ENCODE data around the gene FIS1.

- TF ChIP-seq ZNF8 (CRISPR knock-in tag; IDR thresholded peaks at IDR 0.05) = no peak
- TF ChIP-seq TOX (CRISPR knock-in tag; IDR thresholded peaks at IDR 0.05; ENCODE audit: borderline replicate concordance) = no peak
- no peak for TF ChIP-seq ARNTL (CRISPR knock-in tag; IDR thresholded peaks at IDR 0.05; ENCODE audit: borderline replicate concordance, low read depth)
- TF ChIP-seq ZC3H10 (CRISPR knock-in tag; IDR thresholded peaks at IDR 0.05) = no peak
Observed at GRCh38 chr7:101287032-101287431, 42.2 kb upstream of the FIS1 start.
